PC-9 (cell line): Measurements from ENCODE around the gene KNCN.

ENCODE experiments used
- CTCF ChIP-seq: fragments of 200-600 bp; sonication (generic); conservative IDR thresholded peaks from 2 replicates; pipeline ENCODE4 v1.6.1; 2017; ENCODE audit warnings: mixed run types, antibody characterized with exemption, mild to moderate bottlenecking, moderate library complexity
- EZH2 ChIP-seq: fragments of 200-600 bp; sonication (generic); IDR thresholded peaks from 2 replicates; pipeline ENCODE4 v1.8.0; 2017; ENCODE audit warnings: antibody characterized with exemption, low read depth

DNA sequence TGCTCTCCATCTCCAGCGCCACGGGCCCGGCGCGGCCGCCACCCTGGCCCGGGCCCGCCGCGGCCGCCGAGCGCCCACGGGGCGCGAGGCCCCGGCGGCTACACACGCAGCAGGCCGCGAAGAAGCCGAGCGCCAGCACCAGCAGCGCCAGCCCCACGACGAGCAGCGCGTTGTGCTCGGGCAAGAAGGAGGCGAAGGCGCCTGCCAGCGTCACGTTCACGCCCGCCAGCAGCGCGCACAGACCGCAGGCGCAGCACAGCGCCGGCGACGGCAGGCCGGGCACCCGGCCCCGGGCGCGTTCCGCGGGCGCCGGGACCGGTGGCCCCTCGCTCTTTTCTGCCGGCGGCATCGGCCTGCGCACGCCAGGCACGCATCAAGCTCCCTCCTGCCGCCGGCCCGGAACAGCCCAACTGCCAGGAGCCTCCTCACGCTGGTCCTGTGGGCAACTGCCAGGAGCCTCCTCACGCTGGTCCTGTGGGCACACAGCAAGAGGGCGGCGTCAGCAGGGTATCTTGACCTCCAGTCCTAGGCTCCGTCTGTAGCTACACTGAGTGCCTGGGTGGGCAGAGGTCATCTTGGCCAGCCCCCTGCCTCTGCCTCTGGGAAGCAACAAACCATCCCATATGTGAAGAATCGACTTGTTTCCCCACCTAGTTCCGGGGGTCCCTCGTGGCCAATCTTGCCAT, 18.1 kb downstream of the KNCN start:
- no peak for TF ChIP-seq CTCF
- no peak for TF ChIP-seq EZH2
